K562 (cell line): ENCODE results near the gene SLC20A1. TPM values are rescaled to one million over a fixed set of nuclear protein-coding genes. Genes with fewer than 3 reads are reported as not detected.

ENCODE experiments used
- CEBPB ChIP-seq: fragments of 450-650 bp; IDR thresholded peaks from 2 replicates; pipeline ENCODE4 v1.6.1; 2016; ENCODE audit warnings: missing genetic modification characterization, missing compliant biosample characterization
- ETV5 ChIP-seq: sonication (generic); formaldehyde crosslinking; IDR thresholded peaks from 2 replicates; pipeline ENCODE4 v1.4.0; 2020; ENCODE audit warnings: low read depth, mild to moderate bottlenecking, missing genetic modification reagents
- FIP1L1 ChIP-seq: fragments of 200-400 bp; formaldehyde crosslinking; IDR thresholded peaks from 2 replicates; pipeline ENCODE4 v1.6.1; 2018; ENCODE audit warnings: mild to moderate bottlenecking, low read depth, low read length; ENCODE audit not compliant: poor library complexity, severe bottlenecking
- FOS ChIP-seq: IDR thresholded peaks from 3 replicates; pipeline ENCODE4 v1.6.1; 2011; ENCODE audit not compliant: insufficient read length; ENCODE audit errors: extremely low read depth
- FOSL1 ChIP-seq: fragments of 200-800 bp; sonication (Bioruptor generic); conservative IDR thresholded peaks from 2 replicates; pipeline ENCODE4 v1.6.1; 2016; ENCODE audit warnings: missing genetic modification characterization, missing compliant biosample characterization
- FOXA1 ChIP-seq: fragments of 450-650 bp; IDR thresholded peaks from 2 replicates; pipeline ENCODE4 v1.6.1; 2016; ENCODE audit warnings: mild to moderate bottlenecking, borderline replicate concordance
- NFE2 ChIP-seq: IDR thresholded peaks from 2 replicates; pipeline ENCODE4 v1.6.1; 2014; ENCODE audit warnings: antibody characterized with exemption, low read depth
- NFIC ChIP-seq: fragments of 450-650 bp; IDR thresholded peaks from 2 replicates; pipeline ENCODE4 v1.6.1; 2017; ENCODE audit warnings: mild to moderate bottlenecking, inconsistent platforms
- POLR2A ChIP-seq: fragments of 450-650 bp; conservative IDR thresholded peaks from 2 replicates; pipeline ENCODE4 v1.6.1; 2016
- RBM17 ChIP-seq: fragments of 200-400 bp; formaldehyde crosslinking; IDR thresholded peaks from 2 replicates; pipeline ENCODE4 v1.6.1; 2017; ENCODE audit warnings: low read depth, mild to moderate bottlenecking, low read length, borderline replicate concordance
- SIRT6 ChIP-seq: IDR thresholded peaks from one replicate; pipeline ENCODE4 v1.6.1; 2012; ENCODE audit warnings: low read depth, mild to moderate bottlenecking, control low read depth, inconsistent platforms, low read length, moderate library complexity
- ZNF408 ChIP-seq: fragments of 250-450 bp; sonication (Bioruptor Pico); IDR thresholded peaks from 2 replicates; pipeline ENCODE4 v1.4.0; 2020; ENCODE audit warnings: low read depth, mild to moderate bottlenecking, moderate library complexity
- ZNF583 ChIP-seq: fragments of 250-450 bp; sonication (Bioruptor Pico); IDR thresholded peaks from 2 replicates; pipeline ENCODE4 v1.4.0; 2020
- ZNF830 ChIP-seq: fragments of 250-450 bp; sonication (Bioruptor Pico); IDR thresholded peaks from 2 replicates; pipeline ENCODE4 v1.5.0; 2021; ENCODE audit warnings: mild to moderate bottlenecking
- polyA plus RNA-seq, 8 experiments: library from polyadenylated mRNA; depleted of rRNA in 4 of 8; stranded (reverse) in 5 of 8; unstranded in 3 of 8; fragments of >200 nt; fragmentation: Nextera tagmentation in 2 of 8; fragmentation: Illumina TruSeq in 1 of 8; extraction: Ambion mirVana in 2 of 8; extraction: Trizol in 1 of 8; gene quantifications; 2 replicates each; pipeline versions ENCODE4 v1.2.1 to v1.2.3, GENCODE V29; 2011 to 2014; ENCODE audit warnings: inconsistent platforms in 1 of 8, missing spikeins in 1 of 8
- total RNA-seq, 7 experiments: library from RNA; depleted of rRNA in 6 of 7; stranded (reverse); fragments of >200 nt in 6 of 7; fragmentation: Illumina TruSeq in 2 of 7; extraction: Trizol in 2 of 7; gene quantifications; 2 replicates each; pipeline versions ENCODE4 v1.2.1 to v1.2.3, GENCODE V29; 2011 to 2021; ENCODE audit warnings: low replicate concordance in 1 of 7
- TF ChIP-seq, protein P1 (sequence below): fragments of 250-450 bp; sonication (Bioruptor Pico); IDR thresholded peaks from 2 replicates; pipeline ENCODE4 v1.5.0; 2020; ENCODE audit warnings: mild to moderate bottlenecking, borderline replicate concordance
- TF ChIP-seq, protein P2 (sequence below): fragments of 450-650 bp; IDR thresholded peaks from 2 replicates; pipeline ENCODE4 v1.6.1; 2018; ENCODE audit warnings: mild to moderate bottlenecking, low read depth; ENCODE audit not compliant: partially characterized antibody
- TF ChIP-seq, protein P3 (sequence below): sonication (generic); formaldehyde crosslinking; IDR thresholded peaks from 2 replicates; pipeline ENCODE4 v1.8.1; 2023; ENCODE audit warnings: mild to moderate bottlenecking, missing genetic modification reagents
- TF ChIP-seq, protein P4 (sequence below), 2 experiments: fragments of 450-650 bp in 1 of 2; sonication (generic) in 1 of 2; formaldehyde crosslinking; conservative IDR thresholded peaks; 2 replicates each; pipeline versions ENCODE4 v1.4.0 to v1.8.1; 2020 to 2022; ENCODE audit warnings: mild to moderate bottlenecking in 1 of 2, missing genetic modification reagents in 1 of 2
- TF ChIP-seq, protein P5 (sequence below): fragments of 450-650 bp; conservative IDR thresholded peaks from 2 replicates; pipeline ENCODE4 v1.6.1; 2016; ENCODE audit warnings: missing genetic modification characterization, low read depth, mild to moderate bottlenecking, missing compliant biosample characterization, moderate library complexity

SLC20A1 gene
- total and polyA plus RNA-seq, 9 of the 15 experiments (the other 6 are each of a cell fraction or from before 2014, with no cell fraction given), result 53.8 to 150 (median 74.7) TPM

DNA sequence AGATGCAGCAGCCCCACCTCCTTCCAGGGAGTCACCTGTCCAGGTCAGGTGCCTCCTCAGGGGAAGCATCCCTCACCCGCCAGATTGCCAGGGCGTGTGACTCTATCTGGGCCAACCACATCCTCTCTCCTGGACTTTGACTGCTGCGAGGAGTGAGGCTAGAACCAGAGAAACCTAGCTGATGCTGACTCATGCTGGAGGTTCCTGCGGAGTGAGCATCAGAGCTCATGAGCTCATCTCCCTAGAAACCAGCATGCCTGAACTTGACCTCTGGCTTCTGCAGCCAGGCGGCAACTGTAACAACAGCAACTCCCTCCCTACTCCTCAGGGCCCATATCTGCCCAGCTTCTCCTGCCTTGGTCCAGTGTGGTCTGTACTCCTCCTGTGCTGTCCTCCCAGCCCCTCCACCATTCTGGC lies 46.8 kb downstream of the SLC20A1 start (continued):
- no peak for TF ChIP-seq ZNF408
- TF ChIP-seq, protein P1, sequence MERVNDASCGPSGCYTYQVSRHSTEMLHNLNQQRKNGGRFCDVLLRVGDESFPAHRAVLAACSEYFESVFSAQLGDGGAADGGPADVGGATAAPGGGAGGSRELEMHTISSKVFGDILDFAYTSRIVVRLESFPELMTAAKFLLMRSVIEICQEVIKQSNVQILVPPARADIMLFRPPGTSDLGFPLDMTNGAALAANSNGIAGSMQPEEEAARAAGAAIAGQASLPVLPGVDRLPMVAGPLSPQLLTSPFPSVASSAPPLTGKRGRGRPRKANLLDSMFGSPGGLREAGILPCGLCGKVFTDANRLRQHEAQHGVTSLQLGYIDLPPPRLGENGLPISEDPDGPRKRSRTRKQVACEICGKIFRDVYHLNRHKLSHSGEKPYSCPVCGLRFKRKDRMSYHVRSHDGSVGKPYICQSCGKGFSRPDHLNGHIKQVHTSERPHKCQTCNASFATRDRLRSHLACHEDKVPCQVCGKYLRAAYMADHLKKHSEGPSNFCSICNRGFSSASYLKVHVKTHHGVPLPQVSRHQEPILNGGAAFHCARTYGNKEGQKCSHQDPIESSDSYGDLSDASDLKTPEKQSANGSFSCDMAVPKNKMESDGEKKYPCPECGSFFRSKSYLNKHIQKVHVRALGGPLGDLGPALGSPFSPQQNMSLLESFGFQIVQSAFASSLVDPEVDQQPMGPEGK (CRISPR knock-in tag), result no peak
- no peak for TF ChIP-seq CEBPB
- TF ChIP-seq, protein P2, sequence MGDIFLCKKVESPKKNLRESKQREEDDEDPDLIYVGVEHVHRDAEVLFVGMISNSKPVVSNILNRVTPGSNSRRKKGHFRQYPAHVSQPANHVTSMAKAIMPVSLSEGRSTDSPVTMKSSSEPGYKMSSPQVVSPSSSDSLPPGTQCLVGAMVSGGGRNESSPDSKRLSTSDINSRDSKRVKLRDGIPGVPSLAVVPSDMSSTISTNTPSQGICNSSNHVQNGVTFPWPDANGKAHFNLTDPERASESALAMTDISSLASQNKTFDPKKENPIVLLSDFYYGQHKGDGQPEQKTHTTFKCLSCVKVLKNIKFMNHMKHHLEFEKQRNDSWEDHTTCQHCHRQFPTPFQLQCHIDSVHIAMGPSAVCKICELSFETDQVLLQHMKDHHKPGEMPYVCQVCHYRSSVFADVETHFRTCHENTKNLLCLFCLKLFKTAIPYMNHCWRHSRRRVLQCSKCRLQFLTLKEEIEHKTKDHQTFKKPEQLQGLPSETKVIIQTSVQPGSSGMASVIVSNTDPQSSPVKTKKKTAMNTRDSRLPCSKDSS, result no peak
- TF ChIP-seq FOS, result no peak
- no peak for TF ChIP-seq FOXA1
- TF ChIP-seq SIRT6, result no peak
- TF ChIP-seq, protein P3, sequence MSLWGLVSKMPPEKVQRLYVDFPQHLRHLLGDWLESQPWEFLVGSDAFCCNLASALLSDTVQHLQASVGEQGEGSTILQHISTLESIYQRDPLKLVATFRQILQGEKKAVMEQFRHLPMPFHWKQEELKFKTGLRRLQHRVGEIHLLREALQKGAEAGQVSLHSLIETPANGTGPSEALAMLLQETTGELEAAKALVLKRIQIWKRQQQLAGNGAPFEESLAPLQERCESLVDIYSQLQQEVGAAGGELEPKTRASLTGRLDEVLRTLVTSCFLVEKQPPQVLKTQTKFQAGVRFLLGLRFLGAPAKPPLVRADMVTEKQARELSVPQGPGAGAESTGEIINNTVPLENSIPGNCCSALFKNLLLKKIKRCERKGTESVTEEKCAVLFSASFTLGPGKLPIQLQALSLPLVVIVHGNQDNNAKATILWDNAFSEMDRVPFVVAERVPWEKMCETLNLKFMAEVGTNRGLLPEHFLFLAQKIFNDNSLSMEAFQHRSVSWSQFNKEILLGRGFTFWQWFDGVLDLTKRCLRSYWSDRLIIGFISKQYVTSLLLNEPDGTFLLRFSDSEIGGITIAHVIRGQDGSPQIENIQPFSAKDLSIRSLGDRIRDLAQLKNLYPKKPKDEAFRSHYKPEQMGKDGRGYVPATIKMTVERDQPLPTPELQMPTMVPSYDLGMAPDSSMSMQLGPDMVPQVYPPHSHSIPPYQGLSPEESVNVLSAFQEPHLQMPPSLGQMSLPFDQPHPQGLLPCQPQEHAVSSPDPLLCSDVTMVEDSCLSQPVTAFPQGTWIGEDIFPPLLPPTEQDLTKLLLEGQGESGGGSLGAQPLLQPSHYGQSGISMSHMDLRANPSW (CRISPR knock-in tag), result no peak
- no peak for TF ChIP-seq ZNF583
- TF ChIP-seq, protein P4, sequence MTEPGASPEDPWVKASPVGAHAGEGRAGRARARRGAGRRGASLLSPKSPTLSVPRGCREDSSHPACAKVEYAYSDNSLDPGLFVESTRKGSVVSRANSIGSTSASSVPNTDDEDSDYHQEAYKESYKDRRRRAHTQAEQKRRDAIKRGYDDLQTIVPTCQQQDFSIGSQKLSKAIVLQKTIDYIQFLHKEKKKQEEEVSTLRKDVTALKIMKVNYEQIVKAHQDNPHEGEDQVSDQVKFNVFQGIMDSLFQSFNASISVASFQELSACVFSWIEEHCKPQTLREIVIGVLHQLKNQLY (CRISPR knock-in tag; conservative IDR thresholded peaks at IDR 0.05), result no peak
- TF ChIP-seq NFIC, result no peak
- TF ChIP-seq ETV5 (CRISPR knock-in tag), result no peak; the same call in 1 of the 2 replicates
- TF ChIP-seq, protein P5, sequence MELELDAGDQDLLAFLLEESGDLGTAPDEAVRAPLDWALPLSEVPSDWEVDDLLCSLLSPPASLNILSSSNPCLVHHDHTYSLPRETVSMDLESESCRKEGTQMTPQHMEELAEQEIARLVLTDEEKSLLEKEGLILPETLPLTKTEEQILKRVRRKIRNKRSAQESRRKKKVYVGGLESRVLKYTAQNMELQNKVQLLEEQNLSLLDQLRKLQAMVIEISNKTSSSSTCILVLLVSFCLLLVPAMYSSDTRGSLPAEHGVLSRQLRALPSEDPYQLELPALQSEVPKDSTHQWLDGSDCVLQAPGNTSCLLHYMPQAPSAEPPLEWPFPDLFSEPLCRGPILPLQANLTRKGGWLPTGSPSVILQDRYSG (tag), result 0 out of 2 replicates have a peak, but pooled peaks have one; percentile 29
- TF ChIP-seq FIP1L1, result no peak
- no peak for TF ChIP-seq POLR2A
- TF ChIP-seq RBM17, result no peak
- peak; percentile 99 for TF ChIP-seq NFE2
- TF ChIP-seq FOSL1 (tag), result peak; percentile 90
- no peak for TF ChIP-seq ZNF830 (CRISPR knock-in tag)
